GM18502 (cell line): ENCODE measurements around the gene SPPL2B.
"Not testable (repeated sequence)": the region's sequence is repeated elsewhere in the genome, so short reads cannot be mapped to it uniquely, and the experiment has no call there.

Experiments used
- ATAC-seq: cut with Tn5 transposase; IDR thresholded peaks from one replicate; pipeline ENCODE4 v1.9.1; 2021; ENCODE audit warnings: mild to moderate bottlenecking; ENCODE audit not compliant: unreplicated experiment, poor library complexity

The SPPL2B gene

GRCh38 chr19:2374808-2375207 is 46.3 kb downstream of the SPPL2B start:
- ATAC-seq: no peak

GRCh38 chr19:2375353-2376121 is 47.1 kb downstream of the SPPL2B start:
- no peak for ATAC-seq

- ATAC-seq: no peak
Observed at GRCh38 chr19:2376784-2377519, 48.5 kb downstream of the SPPL2B start.

GRCh38 chr19:2380567-2380966 is 52.1 kb downstream of the SPPL2B start:
- no peak for ATAC-seq

GRCh38 chr19:2381148-2381820 is 52.8 kb downstream of the SPPL2B start:
- no peak for ATAC-seq

GRCh38 chr19:2382530-2383222 is 54.2 kb downstream of the SPPL2B start:
- ATAC-seq: no peak

GRCh38 chr19:2385053-2385721 is 56.7 kb downstream of the SPPL2B start:
- ATAC-seq: no peak

- no peak for ATAC-seq
Observed at GRCh38 chr19:2387367-2388288, 59.1 kb downstream of the SPPL2B start.

GRCh38 chr19:2389594-2389993 is 61.1 kb downstream of the SPPL2B start:
- ATAC-seq: no peak

- ATAC-seq: no peak
Observed at GRCh38 chr19:2391118-2391725, 62.7 kb downstream of the SPPL2B start.

- no peak for ATAC-seq
Observed at GRCh38 chr19:2392366-2392765, 63.9 kb downstream of the SPPL2B start.

- not testable (repeated sequence) for ATAC-seq
Observed at GRCh38 chr19:2392899-2393298, 64.4 kb downstream of the SPPL2B start.

- no peak for ATAC-seq
Observed at GRCh38 chr19:2394054-2394441, 65.6 kb downstream of the SPPL2B start.

GRCh38 chr19:2394442-2395292 is 66.2 kb downstream of the SPPL2B start:
- ATAC-seq: no peak

GRCh38 chr19:2395293-2395829 is 66.9 kb downstream of the SPPL2B start:
- ATAC-seq: not testable (repeated sequence)

GRCh38 chr19:2397173-2397572 is 68.7 kb downstream of the SPPL2B start:
- ATAC-seq: not testable (repeated sequence)

- ATAC-seq: no peak
Observed at GRCh38 chr19:2398735-2399305, 70.3 kb downstream of the SPPL2B start.
